CD14-positive monocyte (primary cell): ENCODE measurements around the gene ACTR3. TPM values are rescaled to one million over a fixed set of nuclear protein-coding genes. Genes with fewer than 3 reads are reported as not detected.

ENCODE experiments used
- DNase-seq, 3 donors: peaks; one replicate each; pipeline ENCODE4 v3.0.0-alpha.2; 2011 to 2022
- H2AFZ ChIP-seq: 2 replicates; pipeline ENCODE4 v1.6.0; 2012; ENCODE audit warnings: mild to moderate bottlenecking, low read depth, low read length, inconsistent platforms; ENCODE audit not compliant: insufficient read depth, poor library complexity, severe bottlenecking
- H3K27ac ChIP-seq, 2 donors: 1 replicate in 1 of 2; 2 replicates in 1 of 2; pipeline ENCODE4 v1.5.1; 2012 to 2013; ENCODE audit warnings: low read length in 2 of 2, control low read depth in 1 of 2, inconsistent platforms in 1 of 2, low read depth in 1 of 2, mild to moderate bottlenecking in 1 of 2
- H3K27me3 ChIP-seq, 2 donors: one replicate each; pipeline versions ENCODE4 v1.6.0 to v1.6.1; 2011 to 2013; ENCODE audit warnings: low read length in 2 of 2; ENCODE audit not compliant: control insufficient read depth in 2 of 2, insufficient read depth in 2 of 2
- H3K36me3 ChIP-seq, 2 donors: replicated peaks in 1 of 2; 1 replicate in 1 of 2; 2 replicates in 1 of 2; pipeline versions ENCODE4 v1.5.1 to v1.6.1; 2012 to 2013; ENCODE audit warnings: low read length in 2 of 2, control low read depth in 1 of 2, inconsistent platforms in 1 of 2, mild to moderate bottlenecking in 1 of 2; ENCODE audit not compliant: insufficient read depth in 2 of 2, control insufficient read depth in 1 of 2
- H3K4me1 ChIP-seq, 2 donors: 1 replicate in 1 of 2; 2 replicates in 1 of 2; pipeline versions ENCODE4 v1.5.1 to v1.6.1; 2012 to 2013; ENCODE audit warnings: low read length in 2 of 2, control low read depth in 1 of 2, inconsistent platforms in 1 of 2, mild to moderate bottlenecking in 1 of 2, moderate library complexity in 1 of 2; ENCODE audit not compliant: insufficient read depth in 2 of 2, control insufficient read depth in 1 of 2
- H3K4me2 ChIP-seq: replicated peaks from 2 replicates; pipeline ENCODE3; 2012; ENCODE audit warnings: low read length, moderate library complexity, mild to moderate bottlenecking; ENCODE audit not compliant: poor library complexity, severe bottlenecking; ENCODE audit errors: extremely low read depth
- H3K4me3 ChIP-seq, 3 experiments: fragments of 200-600 bp in 1 of 3; sonication (generic) in 1 of 3; replicated peaks in 1 of 3; 1 replicate in 2 of 3; 2 replicates in 1 of 3; pipeline ENCODE4 v1.5.1; 2011 to 2013; ENCODE audit warnings: low read length in 3 of 3, mild to moderate bottlenecking in 3 of 3, control low read depth in 2 of 3, low read depth in 2 of 3, inconsistent platforms in 1 of 3, moderate library complexity in 1 of 3
- H3K79me2 ChIP-seq: 2 replicates; pipeline ENCODE4 v1.6.0; 2012; ENCODE audit warnings: mild to moderate bottlenecking, control low read depth, inconsistent platforms, low read length, moderate library complexity; ENCODE audit not compliant: insufficient read depth
- H3K9ac ChIP-seq: 2 replicates; pipeline ENCODE4 v1.6.0; 2017; ENCODE audit warnings: low read length, mild to moderate bottlenecking; ENCODE audit not compliant: insufficient read depth, poor library complexity, severe bottlenecking
- H3K9me3 ChIP-seq, 2 donors: replicated peaks in 1 of 2; 1 replicate in 1 of 2; 2 replicates in 1 of 2; pipeline versions ENCODE4 v1.5.1 to v1.6.1; 2012 to 2013; ENCODE audit warnings: low read length in 2 of 2, control low read depth in 1 of 2; ENCODE audit not compliant: control insufficient read depth in 1 of 2, insufficient read depth in 1 of 2
- H4K20me1 ChIP-seq: 2 replicates; pipeline ENCODE4 v1.6.0; 2012; ENCODE audit warnings: mild to moderate bottlenecking, low read length, control low read depth, moderate library complexity; ENCODE audit not compliant: insufficient read depth
- H3K27ac Mint-ChIP-seq, 7 donors: one replicate each; pipeline ENCODE4 v1.8.0; 2020; ENCODE audit warnings: mild to moderate bottlenecking in 7 of 7, mixed read lengths in 7 of 7, moderate library complexity in 6 of 7, inconsistent platforms in 2 of 7
- H3K27me3 Mint-ChIP-seq, 3 donors: one replicate each; pipeline ENCODE4 v1.8.0; 2021 to 2022; ENCODE audit warnings: low read depth in 3 of 3, mild to moderate bottlenecking in 3 of 3, mixed read lengths in 3 of 3, moderate library complexity in 3 of 3, inconsistent platforms in 1 of 3
- H3K36me3 Mint-ChIP-seq, 2 donors: one replicate each; pipeline ENCODE4 v1.8.0; 2020; ENCODE audit warnings: mixed read lengths in 2 of 2, inconsistent platforms in 1 of 2, mild to moderate bottlenecking in 1 of 2
- H3K4me1 Mint-ChIP-seq: one replicate; pipeline ENCODE4 v1.8.0; 2020; ENCODE audit warnings: mild to moderate bottlenecking, mixed read lengths
- H3K4me3 Mint-ChIP-seq, 2 donors: one replicate each; pipeline ENCODE4 v1.8.0; 2020; ENCODE audit warnings: mild to moderate bottlenecking in 2 of 2, mixed read lengths in 2 of 2, moderate library complexity in 1 of 2
- H3K9me3 Mint-ChIP-seq, 7 donors: one replicate each; pipeline ENCODE4 v1.8.0; 2020 to 2022; ENCODE audit warnings: mixed read lengths in 7 of 7, mild to moderate bottlenecking in 6 of 7, moderate library complexity in 6 of 7, inconsistent platforms in 2 of 7
- WGBS: methylation state at CpG from one replicate; pipeline ENCODE4 v1.1.5; 2013; ENCODE audit warnings: missing lambda C conversion rate; ENCODE audit not compliant: insufficient coverage; 5-methylcytosine and 5-hydroxymethylcytosine counted together
- intact Hi-C, 2 donors: fragments of 100-400 bp; cut with micrococcal nuclease; formaldehyde crosslinking; loops; one replicate each; pipeline versions ENCODE4 v1.15.0 to v1.15.1; 2023
- polyA plus RNA-seq, 3 donors: library from polyadenylated mRNA; depleted of rRNA in 1 of 3; unstranded in 2 of 3; stranded (reverse) in 1 of 3; fragments of 300-500 nt in 2 of 3; fragments of >200 nt in 1 of 3; fragmentation: Illumina TruSeq in 2 of 3; gene quantifications; 1 replicate in 2 of 3; 2 replicates in 1 of 3; pipeline ENCODE4 v1.2.3, GENCODE V29; 2012 to 2021
- TF ChIP-seq, protein P1 (sequence below): fragments of 200-600 bp; IDR thresholded peaks from one replicate; pipeline ENCODE4 v1.8.0; 2022; ENCODE audit warnings: antibody characterized with exemption, mild to moderate bottlenecking

ACTR3 gene
- polyA plus RNA-seq, 3 donors = 103 to 557 (median 464) TPM

DNA sequence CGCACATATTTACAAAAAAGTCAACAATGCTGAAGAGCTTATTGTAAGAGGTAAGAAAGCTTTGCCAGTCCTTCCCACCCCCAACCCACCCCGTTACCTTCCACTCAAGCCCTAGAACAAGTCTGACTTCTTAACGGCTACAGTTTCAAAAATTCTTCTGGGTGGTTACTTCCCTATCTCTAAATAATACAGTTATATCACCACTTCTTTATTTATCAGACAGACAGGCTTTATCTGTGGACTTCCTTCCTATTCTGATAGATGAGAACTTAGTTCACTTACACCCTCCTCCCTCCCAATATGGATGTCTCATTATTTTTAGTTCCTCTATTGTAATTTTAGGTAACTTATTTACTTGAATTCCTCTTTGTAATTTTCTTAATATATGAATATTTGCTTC is 26.7 kb upstream of the ACTR3 start:
- intact Hi-C loops = no loop called here
- H4K20me1 ChIP-seq = no peaks in the 10 kb centered on the region
- H3K4me1 Mint-ChIP-seq = peaks cover 52% of the 10 kb centered on the region
- no peaks in the 10 kb centered on the region for H3K27me3 ChIP-seq
- H3K27ac ChIP-seq = peak overlapping the region; percentile 43 to 50
- H3K4me3 ChIP-seq = peak overlapping the region in 1 of 3 experiments; percentile 48
- TF ChIP-seq, protein P1, sequence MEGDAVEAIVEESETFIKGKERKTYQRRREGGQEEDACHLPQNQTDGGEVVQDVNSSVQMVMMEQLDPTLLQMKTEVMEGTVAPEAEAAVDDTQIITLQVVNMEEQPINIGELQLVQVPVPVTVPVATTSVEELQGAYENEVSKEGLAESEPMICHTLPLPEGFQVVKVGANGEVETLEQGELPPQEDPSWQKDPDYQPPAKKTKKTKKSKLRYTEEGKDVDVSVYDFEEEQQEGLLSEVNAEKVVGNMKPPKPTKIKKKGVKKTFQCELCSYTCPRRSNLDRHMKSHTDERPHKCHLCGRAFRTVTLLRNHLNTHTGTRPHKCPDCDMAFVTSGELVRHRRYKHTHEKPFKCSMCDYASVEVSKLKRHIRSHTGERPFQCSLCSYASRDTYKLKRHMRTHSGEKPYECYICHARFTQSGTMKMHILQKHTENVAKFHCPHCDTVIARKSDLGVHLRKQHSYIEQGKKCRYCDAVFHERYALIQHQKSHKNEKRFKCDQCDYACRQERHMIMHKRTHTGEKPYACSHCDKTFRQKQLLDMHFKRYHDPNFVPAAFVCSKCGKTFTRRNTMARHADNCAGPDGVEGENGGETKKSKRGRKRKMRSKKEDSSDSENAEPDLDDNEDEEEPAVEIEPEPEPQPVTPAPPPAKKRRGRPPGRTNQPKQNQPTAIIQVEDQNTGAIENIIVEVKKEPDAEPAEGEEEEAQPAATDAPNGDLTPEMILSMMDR = no peak
- peak overlapping the region; percentile 61 to 92 (median 86) for H3K27ac Mint-ChIP-seq
- peaks cover 48 to 65% of the 10 kb centered on the region in 2 donors for H3K4me1 ChIP-seq
- peak; percentile 69 to 84 (median 77) for DNase-seq
- H3K79me2 ChIP-seq = peaks cover 23% of the 10 kb centered on the region
- no peak overlapping the region for H2AFZ ChIP-seq
- no peak overlapping the region for H3K9ac ChIP-seq
- H3K9me3 Mint-ChIP-seq = no peaks in the 10 kb centered on the region
- peaks cover 0 to 3% (median 0%) of the 10 kb centered on the region in 3 donors for H3K27me3 Mint-ChIP-seq
- no peaks in the 10 kb centered on the region for H3K36me3 ChIP-seq
- no peaks in the 10 kb centered on the region for H3K9me3 ChIP-seq
- no CpG with 5 or more reads among the region's 3 CpGs for WGBS
- peak overlapping the region; percentile 52 for H3K4me2 ChIP-seq
- no peaks in the 10 kb centered on the region for H3K36me3 Mint-ChIP-seq
- peak overlapping the region; percentile 27 to 78 for H3K4me3 Mint-ChIP-seq

DNA sequence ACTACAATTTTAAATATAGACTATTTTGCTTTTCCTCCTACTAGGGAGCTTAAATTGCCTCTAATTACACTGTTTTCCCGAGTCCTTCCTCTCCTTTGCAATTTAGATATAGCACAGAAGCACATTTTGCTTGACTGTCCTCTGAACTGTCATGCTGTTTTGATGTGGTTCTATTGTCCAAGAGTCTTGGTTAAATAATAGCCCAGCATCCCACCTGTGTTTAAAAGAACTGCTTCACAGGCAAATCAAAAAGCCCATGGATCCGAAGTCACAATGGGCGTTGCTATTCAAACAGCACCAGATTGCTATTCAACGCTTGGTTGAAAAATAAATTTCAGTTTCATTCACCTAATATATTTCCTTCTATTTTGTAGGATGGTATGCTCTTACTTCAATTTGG is 22.3 kb upstream of the ACTR3 start:
- Mint-ChIP-seq H3K4me3 (no peak overlapping the region), H3K36me3 (no peaks in the 10 kb centered on the region), H3K9me3 (no peaks in the 10 kb centered on the region), H3K4me1 (peaks cover 29% of the 10 kb centered on the region), H3K27me3 (peaks cover 1 to 2% (median 1%) of the 10 kb centered on the region in 3 donors), H3K27ac (no peak overlapping the region)
- DNase-seq = no peak
- no CpG with 5 or more reads among the region's 4 CpGs for WGBS
- H3K79me2 ChIP-seq = no peaks in the 10 kb centered on the region
- H3K4me2 ChIP-seq = no peak overlapping the region
- no peaks in the 10 kb centered on the region for H3K9me3 ChIP-seq
- peaks cover 24 to 27% of the 10 kb centered on the region in 2 donors for H3K4me1 ChIP-seq
- H3K27ac ChIP-seq = no peak overlapping the region
- H3K9ac ChIP-seq = no peak overlapping the region
- H3K36me3 ChIP-seq = no peaks in the 10 kb centered on the region
- H3K4me3 ChIP-seq = no peak overlapping the region
- intact Hi-C loops = no loop called here
- no peak overlapping the region for H2AFZ ChIP-seq
- TF ChIP-seq, protein P1 = no peak
- H3K27me3 ChIP-seq = no peaks in the 10 kb centered on the region
- H4K20me1 ChIP-seq = no peaks in the 10 kb centered on the region
